ENCODE data around the gene PORCN. TPM values are rescaled to one million over a fixed set of nuclear protein-coding genes. Genes with fewer than 3 reads are reported as not detected.

Gene PORCN
- total RNA-seq, 1 experiment from 2014 or later: 12.9 TPM

- Histone ChIP-seq H3K9me2 (ENCODE audit: insufficient read depth) (no peaks in the 10 kb centered on the region), H4K20me1 (ENCODE audit: insufficient read depth) (no peaks in the 10 kb centered on the region), H3K4me3 (replicated peaks in 1 of 2; ENCODE audit: low read depth in 1 of 2, low read length in 2 of 2) (no peak overlapping the region), H3K79me2 (ENCODE audit: insufficient read depth, low read length) (no peaks in the 10 kb centered on the region), H3K4me2 (ENCODE audit: low read length) (no peak overlapping the region), H3K36me3 (ENCODE audit: control insufficient read depth in 1 of 2, insufficient read depth in 2 of 2, low read length in 2 of 2) (no peaks in the 10 kb centered on the region), H3K4me1 (ENCODE audit: control insufficient read depth in 1 of 2, insufficient read depth in 2 of 2, low read length in 2 of 2) (peaks cover 0 to 4% of the 10 kb centered on the region in 2 experiments; a peak in 2 of 4 replicates), H3K27me3 (ENCODE audit: insufficient read depth, low read length) (no peaks in the 10 kb centered on the region), H3K27ac (ENCODE audit: low read depth, low read length) (no peak overlapping the region), H2AFZ (ENCODE audit: low read depth, low read length, poor library complexity, severe bottlenecking) (no peak overlapping the region), H3K9ac (ENCODE audit: low read length) (no peak overlapping the region), H3K9me3 (ENCODE audit: control insufficient read depth in 1 of 2, insufficient read depth in 1 of 2, low read depth in 1 of 2, low read length in 2 of 2) (no peaks in the 10 kb centered on the region)
- ATAC-seq: no peak
- DNase-seq (ENCODE audit: low read depth, low spot score): no peak
- ChIA-PET RAD21 (ENCODE audit: low non-redundant PET in 1 of 2, low total read pairs in 2 of 2, uncharacterized antibody in 2 of 2, unreplicated experiment in 2 of 2) (no interaction called here), CTCF (no interaction called here), POLR2A (no interaction called here)
- BruUV-seq (replicated peaks): no TSS peak
- intact Hi-C loops (cut with micrococcal nuclease): no loop called here
- TF ChIP-seq, protein P1, sequence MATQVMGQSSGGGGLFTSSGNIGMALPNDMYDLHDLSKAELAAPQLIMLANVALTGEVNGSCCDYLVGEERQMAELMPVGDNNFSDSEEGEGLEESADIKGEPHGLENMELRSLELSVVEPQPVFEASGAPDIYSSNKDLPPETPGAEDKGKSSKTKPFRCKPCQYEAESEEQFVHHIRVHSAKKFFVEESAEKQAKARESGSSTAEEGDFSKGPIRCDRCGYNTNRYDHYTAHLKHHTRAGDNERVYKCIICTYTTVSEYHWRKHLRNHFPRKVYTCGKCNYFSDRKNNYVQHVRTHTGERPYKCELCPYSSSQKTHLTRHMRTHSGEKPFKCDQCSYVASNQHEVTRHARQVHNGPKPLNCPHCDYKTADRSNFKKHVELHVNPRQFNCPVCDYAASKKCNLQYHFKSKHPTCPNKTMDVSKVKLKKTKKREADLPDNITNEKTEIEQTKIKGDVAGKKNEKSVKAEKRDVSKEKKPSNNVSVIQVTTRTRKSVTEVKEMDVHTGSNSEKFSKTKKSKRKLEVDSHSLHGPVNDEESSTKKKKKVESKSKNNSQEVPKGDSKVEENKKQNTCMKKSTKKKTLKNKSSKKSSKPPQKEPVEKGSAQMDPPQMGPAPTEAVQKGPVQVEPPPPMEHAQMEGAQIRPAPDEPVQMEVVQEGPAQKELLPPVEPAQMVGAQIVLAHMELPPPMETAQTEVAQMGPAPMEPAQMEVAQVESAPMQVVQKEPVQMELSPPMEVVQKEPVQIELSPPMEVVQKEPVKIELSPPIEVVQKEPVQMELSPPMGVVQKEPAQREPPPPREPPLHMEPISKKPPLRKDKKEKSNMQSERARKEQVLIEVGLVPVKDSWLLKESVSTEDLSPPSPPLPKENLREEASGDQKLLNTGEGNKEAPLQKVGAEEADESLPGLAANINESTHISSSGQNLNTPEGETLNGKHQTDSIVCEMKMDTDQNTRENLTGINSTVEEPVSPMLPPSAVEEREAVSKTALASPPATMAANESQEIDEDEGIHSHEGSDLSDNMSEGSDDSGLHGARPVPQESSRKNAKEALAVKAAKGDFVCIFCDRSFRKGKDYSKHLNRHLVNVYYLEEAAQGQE (IDR thresholded peaks at IDR 0.05; ENCODE audit: low read depth): no peak
- no peak for TF ChIP-seq EZH2 (IDR thresholded peaks at IDR 0.05)
- no peak for TF ChIP-seq JUND (IDR thresholded peaks at IDR 0.05)
- TF ChIP-seq SP1 (IDR thresholded peaks at IDR 0.05; ENCODE audit: low read depth): no peak
- TF ChIP-seq POLR2AphosphoS5 (IDR thresholded peaks at IDR 0.05; ENCODE audit: low read depth, low read length): no peak
- no peak for TF ChIP-seq TCF7L2 (IDR thresholded peaks at IDR 0.05; ENCODE audit: borderline replicate concordance, extremely low read depth, insufficient read depth, insufficient read length)
- TF ChIP-seq CEBPB (IDR thresholded peaks at IDR 0.05; ENCODE audit: low read depth): no peak
Observed at GRCh38 chrX:48515842-48516241, 7.0 kb downstream of the PORCN start.

- Histone ChIP-seq H3K27ac (ENCODE audit: low read depth, low read length) (no peak overlapping the region), H3K4me1 (ENCODE audit: control insufficient read depth in 1 of 2, insufficient read depth in 2 of 2, low read length in 2 of 2) (peaks cover 2 to 8% of the 10 kb centered on the region in 2 experiments; a peak in 3 of 4 replicates), H3K4me2 (ENCODE audit: low read length) (no peak overlapping the region), H3K9me2 (ENCODE audit: insufficient read depth) (no peaks in the 10 kb centered on the region), H3K9ac (ENCODE audit: low read length) (no peak overlapping the region), H3K27me3 (ENCODE audit: insufficient read depth, low read length) (no peaks in the 10 kb centered on the region), H3K79me2 (ENCODE audit: insufficient read depth, low read length) (no peaks in the 10 kb centered on the region), H2AFZ (ENCODE audit: low read depth, low read length, poor library complexity, severe bottlenecking) (no peak overlapping the region), H3K9me3 (ENCODE audit: control insufficient read depth in 1 of 2, insufficient read depth in 1 of 2, low read depth in 1 of 2, low read length in 2 of 2) (no peaks in the 10 kb centered on the region), H3K36me3 (ENCODE audit: control insufficient read depth in 1 of 2, insufficient read depth in 2 of 2, low read length in 2 of 2) (no peaks in the 10 kb centered on the region), H4K20me1 (ENCODE audit: insufficient read depth) (no peaks in the 10 kb centered on the region), H3K4me3 (replicated peaks in 1 of 2; ENCODE audit: low read depth in 1 of 2, low read length in 2 of 2) (no peak overlapping the region)
- TF ChIP-seq EZH2phosphoT487 (IDR thresholded peaks at IDR 0.05; ENCODE audit: borderline replicate concordance): no peak
- POLR2A ChIA-PET: no interaction called here
- RAD21 ChIA-PET (ENCODE audit: low non-redundant PET in 1 of 2, low total read pairs in 2 of 2, uncharacterized antibody in 2 of 2, unreplicated experiment in 2 of 2): no interaction called here
- CTCF ChIA-PET: no interaction called here
- intact Hi-C loops (cut with micrococcal nuclease): no loop called here
- DNase-seq (ENCODE audit: low read depth, low spot score) (no peak), ATAC-seq (no peak)
- BruUV-seq (replicated peaks): no TSS peak
Observed at GRCh38 chrX:48516285-48516684, 7.5 kb downstream of the PORCN start.
